ENCODE measurements around the gene COX7A1.

DNA sequence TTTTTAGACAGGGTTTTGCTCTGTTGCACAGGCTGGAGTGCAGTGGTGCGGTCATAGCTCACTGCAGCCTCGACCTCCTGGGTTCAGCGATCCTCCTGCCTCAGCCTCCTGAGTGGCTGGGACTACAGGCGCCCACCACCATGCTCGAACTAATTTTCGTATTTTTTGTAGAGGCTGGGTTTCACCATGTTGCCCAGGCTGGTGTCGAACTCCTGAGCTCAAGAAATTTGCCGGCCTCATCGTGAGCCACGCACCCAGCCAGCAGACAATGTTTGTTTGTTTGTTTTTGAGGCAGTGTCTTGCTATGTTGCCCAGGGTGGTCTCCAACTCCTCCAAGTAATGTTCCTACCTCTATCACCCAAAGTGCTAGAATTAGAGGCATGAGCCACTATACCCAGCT lies 879 bp upstream of the COX7A1 start:
- no peak for TF ChIP-seq CTCF (optimal IDR thresholded peaks at IDR 0.05 in 1 of 3, IDR thresholded peaks at IDR 0.05 in 1 of 3, conservative IDR thresholded peaks at IDR 0.05 in 1 of 3; ENCODE audit: extremely low read depth in 1 of 3, insufficient read depth in 2 of 3, low read length in 3 of 3)
- TF ChIP-seq EZH2 (IDR thresholded peaks at IDR 0.05; ENCODE audit: low read length) = no peak
